Activated CD8-positive, alpha-beta memory T cell treated with anti-CD3 and anti-CD28 coated beads, Interleukin-2, amount 10 ng/mL, durations not matched to agents 7 days and 5 days (primary cell): Measurements from ENCODE around the gene CNR2. TPM values are rescaled to one million over a fixed set of nuclear protein-coding genes. Genes with fewer than 3 reads are reported as not detected.
"Not testable (repeated sequence)": the region's sequence is repeated elsewhere in the genome, so short reads cannot be mapped to it uniquely, and the experiment has no call there.

Source experiments
- ATAC-seq: fragments of 150-1000 bp; cut with Tn5 transposase; one replicate; pipeline ENCODE4 v1.10.0; 2021; ENCODE audit warnings: moderate library complexity
- CTCF ChIA-PET: fragments of 350-600 bp; sonication (Branson Sonifier 250); formaldehyde crosslinking; loops from one replicate; lab custom pipeline; 2021; ENCODE audit warnings: antibody characterized with exemption; lab: Charles Lee
- DNase-seq: peaks from one replicate; pipeline ENCODE4 v3.0.0-alpha.2; 2020
- H3K27ac Mint-ChIP-seq: one replicate; pipeline ENCODE4 v1.8.0; 2021; ENCODE audit warnings: mild to moderate bottlenecking, mixed read lengths
- H3K27me3 Mint-ChIP-seq: one replicate; pipeline ENCODE4 v1.8.0; 2021; ENCODE audit warnings: mixed read lengths
- H3K36me3 Mint-ChIP-seq: one replicate; pipeline ENCODE4 v1.8.0; 2021; ENCODE audit warnings: mild to moderate bottlenecking, mixed read lengths
- H3K4me1 Mint-ChIP-seq: one replicate; pipeline ENCODE4 v1.8.0; 2021; ENCODE audit warnings: mixed read lengths
- H3K4me3 Mint-ChIP-seq: one replicate; pipeline ENCODE4 v1.8.0; 2021; ENCODE audit warnings: mild to moderate bottlenecking, moderate library complexity, mixed read lengths
- H3K9me3 Mint-ChIP-seq: one replicate; pipeline ENCODE4 v1.8.0; 2022; ENCODE audit warnings: low read depth, mixed read lengths
- total RNA-seq, 2 experiments: library from RNA; stranded (reverse); gene quantifications; one replicate each; pipeline ENCODE4 v1.2.3, GENCODE V29; 2021

The CNR2 gene
- under 1 TPM; 0.14 to 0.47 TPM for total RNA-seq

DNA sequence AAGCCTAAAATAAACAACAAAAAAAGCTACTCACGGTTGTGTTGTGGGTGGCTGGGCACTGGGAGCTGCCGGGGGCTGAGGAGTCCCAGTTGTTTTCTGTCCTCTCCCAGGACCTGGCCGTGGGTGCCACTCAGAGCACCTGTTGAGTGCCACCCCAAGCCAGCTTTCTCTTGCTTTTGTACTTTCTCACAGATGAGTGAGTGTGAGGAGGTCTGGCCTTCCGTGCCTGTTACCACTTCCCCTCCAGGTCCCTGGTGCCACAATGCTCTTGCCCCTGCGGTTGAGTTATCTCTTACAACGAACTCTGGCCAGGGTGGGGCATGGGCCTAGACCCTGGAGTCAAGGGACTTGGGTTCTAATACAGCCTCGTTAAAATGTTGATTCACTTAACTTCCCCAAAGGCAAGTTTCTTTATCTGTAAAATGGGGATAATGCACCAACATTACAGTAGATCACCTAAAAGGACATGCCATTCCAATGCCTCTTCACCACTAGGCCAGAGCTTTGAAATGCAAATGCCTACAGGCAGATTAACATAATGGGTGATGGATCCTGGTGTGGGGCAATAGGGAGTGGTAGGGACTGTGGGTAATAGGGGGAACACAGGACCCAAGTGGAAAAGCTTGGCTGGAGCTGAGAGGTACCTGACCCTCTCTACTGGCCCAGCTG lies at the start of gene CNR2:
Gene CNR2, minus strand, starts transcription at position 151 of the 669 bp plus-strand sequence. CDS start 37,745 bp downstream, outside the sequence.
- H3K36me3 Mint-ChIP-seq, result no peaks in the 10 kb centered on the region
- DNase-seq, result peak; percentile 52
- CTCF ChIA-PET, result interaction anchor here (0.9 to 1.5 kb wide), 3 partner anchors 103 to 142 kb away, joined by 3 to 4 read pairs (median 4); no protein-coding TSS in a partner anchor
- peaks cover 25% of the 10 kb centered on the region for H3K27me3 Mint-ChIP-seq
- no peak within 1 kb of the TSS for H3K4me3 Mint-ChIP-seq
- H3K4me1 Mint-ChIP-seq, result peaks cover 50% of the 10 kb centered on the region
- ATAC-seq, result peak; percentile 11
- H3K9me3 Mint-ChIP-seq, result no peaks in the 10 kb centered on the region
- H3K27ac Mint-ChIP-seq, result peak within 1 kb of the TSS; percentile 41

DNA sequence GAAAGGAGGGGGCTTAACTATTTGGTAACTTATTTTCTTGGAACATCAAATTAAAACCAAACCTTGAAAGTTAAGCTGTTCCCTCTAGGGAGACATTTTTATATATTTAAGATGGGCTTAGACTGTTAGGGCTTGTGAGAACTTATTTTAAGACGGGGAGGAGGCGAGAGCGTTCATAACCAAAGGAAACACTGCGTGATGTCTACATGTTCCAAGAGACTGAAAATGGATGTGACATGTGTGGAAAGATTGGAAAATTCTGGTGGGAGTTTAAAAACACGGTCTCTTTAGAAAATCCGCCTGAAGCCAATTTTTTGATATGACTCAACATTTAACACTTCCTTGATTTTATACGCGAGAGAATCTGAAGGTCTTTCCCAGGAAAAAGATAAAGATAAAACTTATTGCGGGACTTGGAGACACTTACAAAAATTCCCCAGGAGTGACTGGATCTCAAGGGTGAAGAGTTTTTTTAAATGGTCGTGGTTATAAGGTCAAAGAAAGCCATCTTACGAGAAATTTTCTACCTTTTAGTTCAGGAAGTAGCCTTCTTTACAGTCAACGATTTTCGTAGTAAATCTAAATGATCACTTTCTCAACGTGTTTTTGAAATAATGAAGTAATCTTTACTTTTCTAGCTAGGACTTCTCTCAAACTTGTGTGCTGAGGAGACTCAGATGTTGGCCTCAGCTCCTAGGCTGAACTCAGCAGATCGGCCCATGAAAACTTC lies 47.3 kb upstream of the CNR2 start:
- CTCF ChIA-PET, result interaction anchor here (1.6 to 2.9 kb wide), 3 partner anchors 10 to 19 kb away, joined by 4 to 14 read pairs (median 13); partner anchors contain the start of gene SRSF10
- H3K4me1 Mint-ChIP-seq, result peaks cover 55% of the 10 kb centered on the region
- H3K9me3 Mint-ChIP-seq, result no peaks in the 10 kb centered on the region
- no peaks in the 10 kb centered on the region for H3K27me3 Mint-ChIP-seq
- peaks cover 47% of the 10 kb centered on the region for H3K36me3 Mint-ChIP-seq
- H3K4me3 Mint-ChIP-seq, result peak overlapping the region; percentile 100
- peak overlapping the region; percentile 100 for H3K27ac Mint-ChIP-seq
- no peak for ATAC-seq
- no peak for DNase-seq

DNA sequence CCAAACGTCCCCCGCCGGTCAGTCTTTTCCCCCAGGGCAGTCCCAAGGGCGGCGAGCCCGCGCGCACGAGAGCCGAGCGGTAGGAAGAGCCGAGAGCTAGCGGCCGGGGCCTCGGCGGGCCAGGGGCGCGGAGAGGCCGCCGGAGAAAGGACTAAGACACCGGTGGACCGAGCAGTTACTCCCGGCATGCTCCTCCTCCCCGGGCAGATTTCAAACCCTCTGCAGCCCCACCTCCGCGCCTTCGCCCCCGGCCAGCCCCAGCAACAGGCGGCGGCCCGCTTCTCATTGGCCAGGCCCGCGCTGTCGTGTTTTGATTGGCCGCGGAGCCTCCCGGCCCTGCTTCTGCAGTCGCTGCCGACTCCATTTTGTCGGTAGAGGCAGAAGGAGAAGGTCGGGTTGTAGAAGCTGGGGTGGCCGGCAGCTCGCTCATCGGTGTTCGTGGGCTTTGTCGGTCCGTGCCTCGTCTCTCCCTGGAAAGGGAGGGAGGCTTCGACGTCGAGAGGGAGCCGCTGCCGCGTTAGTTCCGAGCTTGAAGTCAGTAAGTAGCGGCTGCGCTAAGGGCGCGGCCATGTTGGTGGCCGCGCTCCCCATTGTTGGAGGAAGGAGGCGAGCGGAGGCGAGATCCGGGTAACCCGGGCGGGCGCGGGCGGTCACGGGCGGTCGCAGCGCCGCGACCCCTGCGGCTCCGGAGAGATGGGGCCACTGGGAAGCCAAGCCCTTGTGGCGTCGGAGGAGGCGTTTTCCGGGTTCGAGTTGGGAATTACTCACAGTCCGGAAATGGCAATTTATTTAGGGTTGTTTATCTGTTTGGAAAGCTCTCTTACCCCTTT lies 46.5 kb upstream of the CNR2 start, which contains the start of gene PNRC2:
Gene PNRC2, plus strand, starts transcription at position 368 of the 830 bp plus-strand sequence. CDS start 1,630 bp downstream, outside the sequence.
- DNase-seq (peak; percentile 98), ATAC-seq (peak; percentile 90)
- Mint-ChIP-seq H3K36me3 (peaks cover 40% of the 10 kb centered on the region), H3K27me3 (no peaks in the 10 kb centered on the region), H3K9me3 (no peaks in the 10 kb centered on the region), H3K4me3 (peak within 1 kb of the TSS; percentile 100), H3K27ac (peak within 1 kb of the TSS; percentile 100), H3K4me1 (peaks cover 54% of the 10 kb centered on the region)
- CTCF ChIA-PET, result interaction anchor here (0.6 to 2.9 kb wide), 5 partner anchors 11 to 68 kb away, joined by 3 to 14 read pairs (median 4); partner anchors contain the start of gene SRSF10

DNA sequence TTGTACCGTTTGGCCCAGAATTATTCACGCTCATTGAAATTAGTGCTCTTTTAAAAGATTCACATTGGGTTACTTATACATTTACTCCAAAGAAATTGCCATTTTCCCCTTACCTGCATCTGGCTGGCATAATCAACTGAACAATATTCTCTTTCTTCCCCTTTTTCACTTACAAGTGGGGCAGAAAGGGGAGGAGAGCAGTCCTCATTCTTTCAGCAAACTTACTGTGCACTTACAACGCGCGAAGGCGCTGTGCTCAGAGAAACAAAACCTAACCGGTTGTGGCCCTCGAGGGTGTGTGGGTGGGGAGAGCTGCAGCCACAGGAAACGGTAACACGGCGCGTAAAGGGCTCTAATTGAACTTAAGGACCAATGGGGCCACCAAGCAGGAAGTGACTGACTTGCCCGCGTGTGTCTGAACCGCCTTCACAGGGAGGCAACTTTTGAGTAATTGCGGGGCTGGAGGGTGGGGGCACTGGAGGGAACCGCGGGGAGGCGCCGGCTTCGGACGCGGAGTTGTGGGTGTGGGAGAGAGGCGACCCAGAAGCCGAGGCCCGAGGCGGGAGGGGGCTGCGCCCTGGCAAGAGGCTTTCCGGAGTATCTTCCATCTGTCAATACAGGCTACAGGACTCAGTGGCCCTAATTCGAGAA lies 45.8 kb upstream of the CNR2 start:
- Mint-ChIP-seq H3K27me3 (no peaks in the 10 kb centered on the region), H3K4me3 (peak overlapping the region; percentile 100), H3K36me3 (peaks cover 33% of the 10 kb centered on the region), H3K9me3 (no peaks in the 10 kb centered on the region), H3K4me1 (peaks cover 50% of the 10 kb centered on the region), H3K27ac (peak overlapping the region; percentile 100)
- DNase-seq, result peak; percentile 97
- CTCF ChIA-PET, result interaction anchor here (0.6 to 2.9 kb wide), 5 partner anchors 18 to 144 kb away, joined by 3 to 14 read pairs (median 4); partner anchors contain the start of gene SRSF10
- peak; percentile 76 for ATAC-seq

DNA sequence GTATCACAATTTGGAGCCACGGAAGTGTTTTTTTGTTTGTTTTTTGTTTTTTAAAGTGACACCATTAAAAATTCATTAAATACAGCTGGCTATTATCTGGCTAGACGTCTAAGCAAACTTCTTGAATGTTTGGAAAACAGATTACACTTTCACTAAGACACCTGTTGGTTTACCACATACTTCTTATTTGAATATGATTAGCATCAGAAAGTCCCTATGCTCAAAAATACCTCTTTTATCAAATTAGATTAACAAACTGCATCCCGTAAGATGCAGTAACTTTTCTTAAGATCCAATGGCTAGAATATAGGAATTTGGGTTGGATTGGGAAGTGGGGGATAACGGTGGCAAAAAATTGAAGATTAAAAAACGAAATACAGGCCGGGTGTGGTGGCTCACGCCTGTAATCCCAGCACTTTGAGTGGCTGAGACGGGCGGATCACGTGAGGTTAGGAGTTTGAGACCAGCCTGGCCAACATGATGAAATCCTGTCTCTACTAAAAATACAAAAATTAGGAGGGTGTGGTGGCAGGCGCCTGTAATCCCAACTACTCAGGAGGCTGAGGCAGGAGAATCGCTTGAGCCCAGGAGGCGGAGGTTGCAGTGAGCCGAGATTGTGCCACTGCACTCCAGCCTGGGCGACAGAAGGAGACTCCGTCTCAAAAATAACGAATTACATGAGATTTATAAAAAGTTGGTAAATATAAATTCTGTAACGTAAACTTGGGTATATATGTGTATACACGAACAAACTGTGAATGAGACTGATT lies 45.1 kb upstream of the CNR2 start:
- peaks cover 26% of the 10 kb centered on the region for H3K36me3 Mint-ChIP-seq
- not testable (repeated sequence) for H3K27me3 Mint-ChIP-seq, DNase-seq, H3K9me3 Mint-ChIP-seq, ATAC-seq
- H3K27ac Mint-ChIP-seq, result peak overlapping the region; percentile 100
- H3K4me3 Mint-ChIP-seq, result peak overlapping the region; percentile 100
- peaks cover 44% of the 10 kb centered on the region for H3K4me1 Mint-ChIP-seq
- CTCF ChIA-PET, result interaction anchor here (0.7 to 2.1 kb wide), 4 partner anchors 22 to 149 kb away, joined by 3 to 13 read pairs (median 4); partner anchors contain the start of gene SRSF10

DNA sequence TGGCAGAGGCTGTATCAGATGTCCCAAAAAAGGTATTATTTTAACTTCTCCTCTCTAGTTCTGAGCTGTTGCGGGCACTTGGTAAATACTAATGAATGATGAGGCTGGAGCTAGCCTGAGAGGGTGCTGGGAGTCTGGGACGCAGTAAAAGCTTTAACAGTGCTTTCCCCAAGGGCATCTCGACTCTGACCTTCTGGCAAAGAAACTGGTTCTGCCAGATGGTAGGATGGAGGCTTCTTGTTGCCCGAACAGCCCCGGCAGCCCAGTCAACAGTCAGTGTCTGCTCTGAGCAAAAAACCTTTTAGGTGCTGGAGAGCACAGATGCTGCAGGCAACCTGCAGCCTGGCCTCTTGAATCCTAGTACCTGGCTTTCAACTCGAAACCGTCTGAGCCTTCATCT lies 43.9 kb upstream of the CNR2 start:
- DNase-seq (no peak), ATAC-seq (no peak)
- Mint-ChIP-seq H3K27me3 (peaks cover 3% of the 10 kb centered on the region), H3K9me3 (no peaks in the 10 kb centered on the region), H3K4me1 (peaks cover 37% of the 10 kb centered on the region), H3K36me3 (peaks cover 22% of the 10 kb centered on the region), H3K4me3 (peak overlapping the region; percentile 28), H3K27ac (peak overlapping the region; percentile 77)
- CTCF ChIA-PET, result interaction anchor here (1.0 to 2.0 kb wide), 6 partner anchors 12 to 185 kb away, joined by 3 to 5 read pairs (median 4); partner anchors contain the start of gene SRSF10

DNA sequence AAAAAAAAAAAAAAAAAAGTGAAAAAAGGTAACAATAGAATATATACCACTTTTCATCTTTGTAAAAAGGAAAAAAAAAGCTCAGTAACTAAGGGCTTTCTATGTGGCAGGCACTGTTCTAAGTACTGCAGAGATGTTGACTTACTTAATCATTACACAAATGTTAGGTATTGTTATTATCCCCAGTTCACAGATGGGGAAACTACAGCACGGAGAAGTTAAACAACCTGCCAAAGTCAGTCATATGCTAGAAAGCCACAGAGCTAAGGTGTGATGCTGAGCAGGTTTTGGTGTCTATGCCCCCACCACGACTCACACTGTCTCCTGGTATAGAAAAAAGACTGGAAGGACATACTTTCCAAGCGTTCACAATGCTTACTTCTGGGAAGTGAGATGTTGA lies 39.9 kb upstream of the CNR2 start:
- Mint-ChIP-seq H3K9me3 (no peaks in the 10 kb centered on the region), H3K4me1 (peaks cover 18% of the 10 kb centered on the region), H3K27ac (no peak overlapping the region), H3K27me3 (peaks cover 3% of the 10 kb centered on the region), H3K36me3 (no peaks in the 10 kb centered on the region), H3K4me3 (no peak overlapping the region)
- no peak for ATAC-seq
- DNase-seq, result no peak
- CTCF ChIA-PET, result interaction anchor here (0.8 to 1.1 kb wide), 3 partner anchors 10 to 98 kb away, joined by 3 to 4 read pairs (median 3); no protein-coding TSS in a partner anchor

DNA sequence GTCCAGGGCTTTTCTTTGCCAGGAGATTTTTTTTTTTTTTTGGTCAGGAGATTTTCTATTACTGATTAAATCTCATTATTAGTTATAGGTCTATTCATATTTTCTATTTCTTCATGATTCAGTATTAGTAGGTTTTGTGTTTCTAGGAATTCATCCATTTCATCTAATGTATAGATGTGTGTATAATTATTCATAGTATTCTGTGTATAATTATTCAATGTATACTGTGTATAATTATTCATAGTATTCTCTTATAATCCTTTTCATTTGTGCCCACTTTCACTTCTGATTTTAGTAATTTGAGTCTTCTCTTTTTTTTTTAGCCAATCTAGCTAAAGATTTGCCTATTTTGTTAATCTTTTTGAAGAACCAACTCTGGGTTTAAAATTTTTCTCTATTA lies 34.2 kb upstream of the CNR2 start:
- CTCF ChIA-PET, result no interaction called here
- no peak overlapping the region for H3K27ac Mint-ChIP-seq
- ATAC-seq (no peak), DNase-seq (no peak)
- H3K4me3 Mint-ChIP-seq, result no peak overlapping the region
- no peaks in the 10 kb centered on the region for H3K9me3 Mint-ChIP-seq
- H3K27me3 Mint-ChIP-seq, result peaks cover 24% of the 10 kb centered on the region
- H3K4me1 Mint-ChIP-seq, result no peaks in the 10 kb centered on the region
- no peaks in the 10 kb centered on the region for H3K36me3 Mint-ChIP-seq

DNA sequence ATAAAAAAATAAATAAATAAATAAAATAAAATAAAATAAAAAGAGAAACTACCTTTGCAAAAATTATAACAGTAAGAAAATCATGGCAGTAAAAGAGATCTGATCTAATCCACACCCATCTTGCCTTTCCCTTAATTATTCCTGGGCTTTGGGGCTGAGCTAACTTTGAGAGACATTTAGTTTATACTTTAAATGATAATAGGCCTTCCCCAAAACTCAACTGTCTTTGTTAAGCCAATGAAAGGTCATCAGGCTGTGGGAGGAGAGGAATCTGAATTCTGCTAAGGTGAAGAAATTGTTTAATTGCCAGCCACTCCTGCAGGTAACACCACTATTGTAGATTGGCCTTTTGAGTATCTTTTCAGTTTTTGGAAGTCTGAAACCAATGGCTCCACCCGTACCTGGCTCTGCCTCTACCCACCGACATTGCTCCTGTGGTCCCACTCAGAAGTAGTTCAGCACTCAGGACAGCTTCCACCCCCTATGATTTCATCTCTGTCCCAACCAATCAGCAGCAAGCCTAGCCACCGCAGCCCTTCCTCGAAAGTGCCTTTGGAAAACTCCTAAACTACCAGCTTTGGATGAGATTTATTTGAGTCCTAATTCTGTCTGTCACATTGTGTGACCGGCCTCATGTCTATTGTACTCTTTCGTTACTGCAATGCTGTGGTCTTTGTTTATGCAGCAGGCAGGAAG lies 23.5 kb upstream of the CNR2 start:
- H3K27ac Mint-ChIP-seq, result no peak overlapping the region

DNA sequence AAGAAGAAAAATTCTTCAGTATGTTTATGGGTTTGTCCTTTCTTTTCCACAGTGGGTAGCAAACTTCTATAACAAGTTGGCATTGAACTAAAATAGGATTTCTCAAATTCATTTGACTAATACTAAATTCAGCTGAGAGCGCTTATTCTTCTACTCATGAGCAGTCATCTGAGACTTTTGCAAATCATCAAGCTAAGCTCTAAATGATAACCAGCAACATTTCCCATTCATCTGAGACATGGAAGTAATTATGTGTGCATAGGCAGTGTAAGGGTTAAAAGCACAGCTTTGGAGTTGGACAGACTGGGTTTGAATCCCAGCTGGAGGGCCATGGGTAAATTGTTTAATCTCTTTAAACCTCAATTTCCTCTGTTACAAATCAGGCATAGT lies 18.3 kb upstream of the CNR2 start:
- no peak for DNase-seq
- Mint-ChIP-seq H3K4me3 (no peak overlapping the region), H3K36me3 (no peaks in the 10 kb centered on the region), H3K27me3 (peaks cover 24% of the 10 kb centered on the region), H3K9me3 (no peaks in the 10 kb centered on the region), H3K27ac (no peak overlapping the region), H3K4me1 (no peaks in the 10 kb centered on the region)
- no peak for ATAC-seq
- CTCF ChIA-PET, result interaction anchor here (1.0 to 1.7 kb wide), 6 partner anchors 13 to 239 kb away, joined by 3 to 5 read pairs (median 3); no protein-coding TSS in a partner anchor

More for the DNA sequence above, 23.5 kb upstream of the CNR2 start:
- H3K4me3 Mint-ChIP-seq, result no peak overlapping the region
- H3K36me3 Mint-ChIP-seq, result no peaks in the 10 kb centered on the region
- ATAC-seq (no peak), DNase-seq (no peak)
- peaks cover 15% of the 10 kb centered on the region for H3K27me3 Mint-ChIP-seq
- CTCF ChIA-PET, result no interaction called here
- H3K9me3 Mint-ChIP-seq, result no peaks in the 10 kb centered on the region
- H3K4me1 Mint-ChIP-seq, result no peaks in the 10 kb centered on the region

DNA sequence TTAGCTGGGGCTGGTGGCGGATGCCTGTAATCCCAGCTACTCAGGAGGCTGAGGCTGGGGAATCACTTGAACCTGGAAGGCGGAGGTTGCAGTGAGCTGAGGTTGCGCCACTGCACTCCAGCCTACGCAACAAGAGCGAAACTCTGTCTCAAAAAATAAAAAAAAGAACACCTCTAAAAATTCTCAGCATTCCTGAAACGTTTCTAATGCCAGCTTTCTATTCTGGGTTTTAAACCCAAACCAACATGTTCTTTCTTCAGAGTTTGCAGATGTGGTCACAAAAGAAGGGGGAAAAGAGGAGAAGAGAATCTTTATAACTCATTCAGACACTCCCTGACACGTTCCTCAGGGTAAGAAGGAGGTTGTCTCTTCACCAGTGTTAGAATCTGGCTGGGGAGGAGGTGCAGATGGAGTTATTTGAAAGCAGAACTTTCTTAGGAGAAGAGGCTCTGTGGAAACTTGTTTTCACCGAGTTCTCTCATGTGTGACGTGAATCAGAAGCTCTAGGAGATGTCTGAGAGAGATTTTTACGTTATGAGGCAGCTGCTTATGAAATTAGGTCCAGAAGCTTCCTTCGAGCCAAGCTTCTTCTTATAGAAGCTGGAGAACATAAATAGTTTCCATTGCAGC lies 17.8 kb upstream of the CNR2 start:
- H3K4me3 Mint-ChIP-seq, result no peak overlapping the region
- H3K27me3 Mint-ChIP-seq, result peaks cover 24% of the 10 kb centered on the region
- ATAC-seq, result no peak
- no peaks in the 10 kb centered on the region for H3K36me3 Mint-ChIP-seq
- no peak for DNase-seq
- H3K4me1 Mint-ChIP-seq, result no peaks in the 10 kb centered on the region
- no peak overlapping the region for H3K27ac Mint-ChIP-seq
- CTCF ChIA-PET, result interaction anchor here (1.0 to 1.7 kb wide), 6 partner anchors 13 to 238 kb away, joined by 3 to 5 read pairs (median 3); no protein-coding TSS in a partner anchor
- H3K9me3 Mint-ChIP-seq, result no peaks in the 10 kb centered on the region
